Measurements from ENCODE around the gene C19orf73.

Gene C19orf73

GRCh38 chr19:49094505-49095482 lies 24.1 kb downstream of the C19orf73 start:
- TF ChIP-seq CTCF (IDR thresholded peaks at IDR 0.05; ENCODE audit: extremely low read depth, missing control alignments): no peak
- no peak for DNase-seq (ENCODE audit: low spot score)

GRCh38 chr19:49092686-49093085 lies 26.3 kb downstream of the C19orf73 start:
- no peak for TF ChIP-seq CTCF (IDR thresholded peaks at IDR 0.05; ENCODE audit: extremely low read depth, missing control alignments)
- DNase-seq (ENCODE audit: low spot score): no peak

GRCh38 chr19:49091391-49092038 lies 27.4 kb downstream of the C19orf73 start:
- TF ChIP-seq CTCF (IDR thresholded peaks at IDR 0.05; ENCODE audit: extremely low read depth, missing control alignments): no peak
- DNase-seq (ENCODE audit: low spot score): no peak

GRCh38 chr19:49086296-49086695 lies 32.6 kb downstream of the C19orf73 start:
- no peak for DNase-seq (ENCODE audit: low spot score)
- TF ChIP-seq CTCF (IDR thresholded peaks at IDR 0.05; ENCODE audit: extremely low read depth, missing control alignments): no peak

GRCh38 chr19:49085868-49086232 lies 33.1 kb downstream of the C19orf73 start:
- DNase-seq (ENCODE audit: low spot score): no peak
- TF ChIP-seq CTCF (IDR thresholded peaks at IDR 0.05; ENCODE audit: extremely low read depth, missing control alignments): no peak

GRCh38 chr19:49085020-49085867 lies 33.7 kb downstream of the C19orf73 start, which contains the start of gene SNRNP70:
Gene SNRNP70 (plus strand): TSS chr19:49085451. CDS start chr19:49086415, 964 bp downstream.
- peak; percentile 99 for DNase-seq (ENCODE audit: low spot score)
- no peak for TF ChIP-seq CTCF (IDR thresholded peaks at IDR 0.05; ENCODE audit: extremely low read depth, missing control alignments)
